HepG2 (cell line): ENCODE data around the gene VAPB.

Experiments used
- RNF2 ChIP-seq: fragments of 450-650 bp; conservative IDR thresholded peaks from 2 replicates; pipeline ENCODE4 v1.6.1; 2016; ENCODE audit warnings: low read depth
- ZKSCAN1 ChIP-seq: fragments of 150-350 bp; IDR thresholded peaks from 2 replicates; pipeline ENCODE4 v1.6.1; 2014; ENCODE audit warnings: low read length
- ZKSCAN8 ChIP-seq: IDR thresholded peaks from 2 replicates; pipeline ENCODE4 v1.6.1; 2016; ENCODE audit warnings: borderline replicate concordance, missing genetic modification reagents, missing compliant biosample characterization

DNA sequence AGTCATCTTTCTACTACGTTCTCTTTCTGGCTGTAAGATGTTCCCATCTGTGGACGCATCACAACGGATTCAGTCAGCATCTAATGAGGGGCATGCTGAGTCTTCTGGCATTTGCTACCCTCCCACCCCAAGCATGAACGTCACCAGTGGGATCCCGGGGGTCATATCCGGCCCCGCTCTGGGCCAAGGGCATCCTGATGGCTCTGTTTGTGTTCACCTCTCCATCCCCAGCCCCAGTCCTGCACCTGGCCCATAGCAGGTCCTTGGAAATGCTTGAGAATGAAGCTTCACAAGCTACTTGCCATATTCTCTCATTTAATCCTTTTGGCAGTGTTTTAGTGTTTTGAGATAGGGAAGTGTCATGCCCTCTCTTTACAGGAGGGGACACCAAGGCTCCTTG is 111.2 kb downstream of the VAPB start:
- TF ChIP-seq ZKSCAN1 (no peak), RNF2 (no peak), ZKSCAN8 (CRISPR knock-in tag) (no peak)
